ENCODE data around the gene DENND1A. TPM values are rescaled to one million over a fixed set of nuclear protein-coding genes. Genes with fewer than 3 reads are reported as not detected.

The DENND1A gene
- total RNA-seq, 1 donor from 2014 or later, result 15.4 TPM

GRCh38 chr9:123424552-123425225, 505.2 kb downstream of the DENND1A start:
- no peaks in the 10 kb centered on the region for H3K27me3 ChIP-seq
- H3K27ac ChIP-seq, result no peak overlapping the region
- intact Hi-C loops (cut with DNase I), result no loop called here
- no peaks in the 10 kb centered on the region for H3K36me3 ChIP-seq
- no peaks in the 10 kb centered on the region for H3K4me1 ChIP-seq
- no peaks in the 10 kb centered on the region for H3K9me3 ChIP-seq
- no peak for TF ChIP-seq CTCF (IDR thresholded peaks at IDR 0.05)
- H3K4me3 ChIP-seq, result no peak overlapping the region
- peak; percentile 9 for DNase-seq
- ATAC-seq, result no peak

- no peak overlapping the region for H3K27ac ChIP-seq
- DNase-seq, result peak; percentile 9
- no peaks in the 10 kb centered on the region for H3K9me3 ChIP-seq
- no peaks in the 10 kb centered on the region for H3K27me3 ChIP-seq
- no peaks in the 10 kb centered on the region for H3K4me1 ChIP-seq
- H3K4me3 ChIP-seq, result no peak overlapping the region
- H3K36me3 ChIP-seq, result no peaks in the 10 kb centered on the region
- no peak for TF ChIP-seq CTCF (IDR thresholded peaks at IDR 0.05)
- no peak for ATAC-seq
- intact Hi-C loops (cut with DNase I), result no loop called here
Measured at GRCh38 chr9:123424131-123424530, 505.8 kb downstream of the DENND1A start.

- intact Hi-C loops (cut with DNase I), result no loop called here
- Histone ChIP-seq H3K27ac (no peak overlapping the region), H3K4me3 (no peak overlapping the region), H3K27me3 (no peaks in the 10 kb centered on the region), H3K36me3 (no peaks in the 10 kb centered on the region), H3K4me1 (no peaks in the 10 kb centered on the region), H3K9me3 (no peaks in the 10 kb centered on the region)
- DNase-seq, result peak; percentile 17
- ATAC-seq, result no peak
- TF ChIP-seq CTCF (IDR thresholded peaks at IDR 0.05), result no peak
Measured at GRCh38 chr9:123423311-123423640, 506.6 kb downstream of the DENND1A start.

- TF ChIP-seq CTCF (IDR thresholded peaks at IDR 0.05), result no peak
- Histone ChIP-seq H3K4me3 (no peak overlapping the region), H3K4me1 (no peaks in the 10 kb centered on the region), H3K27ac (no peak overlapping the region), H3K36me3 (no peaks in the 10 kb centered on the region), H3K9me3 (no peaks in the 10 kb centered on the region), H3K27me3 (no peaks in the 10 kb centered on the region)
- DNase-seq (peak; percentile 43), ATAC-seq (no peak)
- intact Hi-C loops (cut with DNase I), result no loop called here
Measured at GRCh38 chr9:123422635-123423310, 507.2 kb downstream of the DENND1A start.

GRCh38 chr9:123421801-123422455, 508.0 kb downstream of the DENND1A start:
- H3K9me3 ChIP-seq, result no peaks in the 10 kb centered on the region
- H3K27ac ChIP-seq, result no peak overlapping the region
- peak; percentile 41 for DNase-seq
- H3K36me3 ChIP-seq, result no peaks in the 10 kb centered on the region
- H3K4me3 ChIP-seq, result no peak overlapping the region
- no peaks in the 10 kb centered on the region for H3K27me3 ChIP-seq
- no peak for ATAC-seq
- H3K4me1 ChIP-seq, result no peaks in the 10 kb centered on the region
- no peak for TF ChIP-seq CTCF (IDR thresholded peaks at IDR 0.05)
- intact Hi-C loops (cut with DNase I), result no loop called here

Measured in upper lobe of right lung (tissue), 1 donor.